ENCODE data around the gene JAML.

The JAML gene

GRCh38 chr11:118231461-118231860 is 6.7 kb upstream of the JAML start:
- FAIRE-seq (no peak), DNase-seq (ENCODE audit: insufficient read length, low spot score) (no peak)
- no peak for TF ChIP-seq POLR2A (IDR thresholded peaks at IDR 0.05; ENCODE audit: low read depth, low read length)

DNA sequence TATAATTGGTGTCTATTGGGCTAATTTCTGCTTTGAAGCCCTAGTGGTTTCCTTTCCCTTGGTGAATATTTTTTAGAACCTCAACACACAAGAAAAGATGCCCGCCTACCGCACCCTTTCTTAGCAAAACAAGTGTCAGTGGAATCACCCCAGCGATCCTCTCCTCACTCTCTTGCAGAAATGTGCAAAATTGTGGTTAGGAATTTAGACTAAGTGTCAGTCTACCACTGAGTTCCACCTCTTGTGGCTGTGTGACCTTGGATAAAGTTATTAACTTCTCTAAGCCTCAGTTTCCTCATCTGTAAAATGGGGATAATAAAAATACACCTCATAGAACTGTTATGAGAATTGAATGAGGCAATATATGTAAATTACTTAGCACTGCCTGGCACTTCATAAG is 5.3 kb upstream of the JAML start:
- no peak for FAIRE-seq

DNA sequence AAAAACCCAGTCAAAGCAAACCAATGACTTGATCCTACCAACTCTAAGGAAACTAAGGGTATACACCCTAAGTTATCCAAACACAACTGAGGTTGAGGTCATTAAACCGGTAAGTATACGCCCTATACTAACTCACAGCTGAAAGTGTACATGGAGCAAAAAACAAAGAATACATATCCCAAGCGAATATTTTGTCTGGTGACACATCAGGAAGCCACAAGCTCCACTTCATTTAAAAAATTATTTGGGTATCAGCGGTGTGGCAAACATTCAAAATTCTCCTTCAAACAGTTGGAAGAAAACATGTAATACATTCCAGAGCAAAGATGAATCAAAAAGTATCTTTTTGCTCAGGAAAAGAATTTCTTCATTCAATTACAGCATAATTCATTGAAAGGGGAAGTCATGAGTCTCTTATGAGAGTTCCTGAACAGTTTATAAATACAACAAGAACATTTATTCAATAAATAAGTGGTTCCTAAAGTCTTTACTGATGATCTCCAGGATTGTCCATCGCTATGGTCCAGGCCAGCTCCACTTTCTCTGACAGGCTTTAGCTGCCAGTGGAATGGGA is 4.5 kb upstream of the JAML start:
- no peak for DNase-seq (ENCODE audit: insufficient read length, low spot score)

More for the DNA sequence above, 5.3 kb upstream of the JAML start:
- no peak for DNase-seq (ENCODE audit: insufficient read length, low spot score)
- no peak for TF ChIP-seq POLR2A (IDR thresholded peaks at IDR 0.05; ENCODE audit: low read depth, low read length)

GRCh38 chr11:118227865-118228785 is 3.3 kb upstream of the JAML start:
- no peak for DNase-seq (ENCODE audit: insufficient read length, low spot score)
- FAIRE-seq, result no peak
- TF ChIP-seq POLR2A (IDR thresholded peaks at IDR 0.05; ENCODE audit: low read depth, low read length), result no peak

More for the DNA sequence above, 4.5 kb upstream of the JAML start:
- FAIRE-seq, result no peak
- no peak for TF ChIP-seq POLR2A (IDR thresholded peaks at IDR 0.05; ENCODE audit: low read depth, low read length)

GRCh38 chr11:118226781-118227180 is 2.0 kb upstream of the JAML start:
- FAIRE-seq (no peak), DNase-seq (ENCODE audit: insufficient read length, low spot score) (no peak)
- no peak for TF ChIP-seq POLR2A (IDR thresholded peaks at IDR 0.05; ENCODE audit: low read depth, low read length)

DNA sequence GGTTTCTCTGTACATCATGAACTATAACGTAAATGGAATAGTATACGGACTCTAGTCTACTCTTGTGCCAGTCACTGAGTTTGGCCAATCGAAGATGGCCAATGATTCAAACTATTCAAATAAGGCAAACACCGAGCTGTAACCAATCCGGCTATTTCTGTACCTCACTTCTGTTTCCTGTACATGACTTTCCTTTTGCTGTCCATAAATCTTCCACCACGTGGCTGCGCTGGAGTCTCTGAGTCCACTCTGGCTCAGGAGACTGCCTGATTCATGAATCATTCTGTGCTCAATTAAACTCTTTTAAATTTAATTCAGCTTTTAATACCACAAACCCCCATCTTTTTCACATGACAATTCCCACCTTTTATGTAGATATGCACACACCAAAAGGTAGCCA is 1.5 kb upstream of the JAML start:
- no peak for TF ChIP-seq POLR2A (IDR thresholded peaks at IDR 0.05; ENCODE audit: low read depth, low read length)
- DNase-seq (ENCODE audit: insufficient read length, low spot score) (no peak), FAIRE-seq (no peak)

DNA sequence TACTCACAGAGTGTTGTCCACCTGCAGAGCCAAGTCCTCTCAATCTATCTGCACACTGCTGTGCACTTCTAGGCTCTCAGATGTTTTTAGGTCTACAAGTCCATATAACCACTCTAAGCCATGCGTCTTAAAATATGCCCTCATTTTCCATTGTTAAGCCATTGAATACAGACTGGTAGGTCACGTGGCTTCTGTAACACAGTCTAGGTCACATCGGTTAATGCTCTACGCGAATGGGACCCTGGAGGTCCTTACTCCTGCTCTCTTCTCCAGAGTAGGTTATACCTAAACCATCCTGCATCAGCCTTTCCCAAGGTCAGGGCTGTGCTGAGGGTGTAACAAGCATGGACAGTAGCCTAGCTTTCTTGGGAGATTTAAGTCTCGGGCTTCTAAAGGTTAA is 819 bp downstream of the JAML start:
- DNase-seq (ENCODE audit: insufficient read length, low spot score) (no peak), FAIRE-seq (no peak)
- no peak for TF ChIP-seq POLR2A (IDR thresholded peaks at IDR 0.05; ENCODE audit: low read depth, low read length)

GRCh38 chr11:118223570-118223969 is 1.2 kb downstream of the JAML start:
- no peak for FAIRE-seq
- no peak for DNase-seq (ENCODE audit: insufficient read length, low spot score)
- no peak for TF ChIP-seq POLR2A (IDR thresholded peaks at IDR 0.05; ENCODE audit: low read depth, low read length)

DNA sequence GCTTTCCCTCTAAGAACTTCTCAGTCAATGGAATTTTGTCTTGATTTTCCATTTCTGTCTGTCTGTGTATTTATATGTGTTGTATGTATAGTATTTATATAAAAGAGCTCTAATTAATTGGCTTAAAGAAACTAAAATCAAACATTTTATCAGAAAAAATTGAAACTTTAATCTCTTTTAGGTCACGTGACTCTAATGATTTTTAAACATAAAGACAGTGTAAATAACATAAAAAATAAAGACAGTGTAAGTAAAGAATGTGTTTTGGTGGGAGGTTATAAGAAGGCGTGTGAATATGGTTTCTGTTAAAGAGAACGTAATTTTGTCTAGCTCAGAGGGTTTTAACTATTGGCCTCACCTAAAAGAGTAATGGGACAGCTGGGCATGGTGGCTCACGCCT is 2.4 kb downstream of the JAML start:
- DNase-seq (ENCODE audit: insufficient read length, low spot score) (no peak), FAIRE-seq (no peak)
- no peak for TF ChIP-seq POLR2A (IDR thresholded peaks at IDR 0.05; ENCODE audit: low read depth, low read length)

GRCh38 chr11:118221419-118221818 is 3.4 kb downstream of the JAML start:
- FAIRE-seq (no peak), DNase-seq (ENCODE audit: insufficient read length, low spot score) (no peak)
- no peak for TF ChIP-seq POLR2A (IDR thresholded peaks at IDR 0.05; ENCODE audit: low read depth, low read length)

DNA sequence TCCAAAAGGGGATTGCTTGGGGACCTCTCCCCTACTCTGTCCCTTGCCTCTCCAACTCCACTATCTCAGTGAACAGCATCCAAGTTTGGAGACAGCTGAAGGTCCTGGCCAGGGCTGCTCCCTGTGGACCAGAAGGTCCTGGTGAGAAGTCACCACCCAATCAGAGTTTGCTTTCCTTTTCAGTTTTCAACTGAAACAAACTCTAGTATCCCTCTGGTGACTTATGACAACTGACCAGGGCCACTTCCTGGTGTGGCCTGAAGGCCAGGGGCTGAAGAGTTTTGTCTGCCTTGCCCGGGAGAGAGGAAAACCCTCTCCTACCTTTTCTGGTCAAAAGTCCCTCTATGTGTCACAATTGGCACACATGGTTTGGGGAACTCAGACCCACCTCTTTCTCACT is 5.1 kb downstream of the JAML start:
- no peak for DNase-seq (ENCODE audit: insufficient read length, low spot score)
- TF ChIP-seq POLR2A (IDR thresholded peaks at IDR 0.05; ENCODE audit: low read depth, low read length), result no peak
- FAIRE-seq, result no peak

DNA sequence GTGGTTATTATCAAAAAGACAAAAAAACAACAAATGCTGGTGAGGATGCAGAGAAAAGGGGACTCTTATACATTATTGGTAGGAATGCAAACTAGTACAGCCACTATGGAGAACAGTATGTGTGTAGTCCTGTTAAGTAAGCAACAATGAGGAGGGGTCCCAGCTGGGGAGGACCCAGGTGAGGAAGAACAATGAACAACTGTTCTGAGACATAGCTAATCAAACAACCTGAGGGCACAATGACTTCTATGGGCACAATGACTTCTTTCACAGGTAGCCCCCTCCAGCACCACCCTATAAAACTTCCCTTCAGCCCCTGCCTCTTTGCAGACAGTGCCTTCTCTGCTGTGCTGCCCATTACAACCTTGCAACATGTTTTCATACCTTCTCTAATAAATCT is 5.6 kb downstream of the JAML start:
- FAIRE-seq (no peak), DNase-seq (ENCODE audit: insufficient read length, low spot score) (no peak)
- no peak for TF ChIP-seq POLR2A (IDR thresholded peaks at IDR 0.05; ENCODE audit: low read depth, low read length)

- FAIRE-seq, result no peak
Measured at GRCh38 chr11:118217575-118217974, 7.2 kb downstream of the JAML start.

DNA sequence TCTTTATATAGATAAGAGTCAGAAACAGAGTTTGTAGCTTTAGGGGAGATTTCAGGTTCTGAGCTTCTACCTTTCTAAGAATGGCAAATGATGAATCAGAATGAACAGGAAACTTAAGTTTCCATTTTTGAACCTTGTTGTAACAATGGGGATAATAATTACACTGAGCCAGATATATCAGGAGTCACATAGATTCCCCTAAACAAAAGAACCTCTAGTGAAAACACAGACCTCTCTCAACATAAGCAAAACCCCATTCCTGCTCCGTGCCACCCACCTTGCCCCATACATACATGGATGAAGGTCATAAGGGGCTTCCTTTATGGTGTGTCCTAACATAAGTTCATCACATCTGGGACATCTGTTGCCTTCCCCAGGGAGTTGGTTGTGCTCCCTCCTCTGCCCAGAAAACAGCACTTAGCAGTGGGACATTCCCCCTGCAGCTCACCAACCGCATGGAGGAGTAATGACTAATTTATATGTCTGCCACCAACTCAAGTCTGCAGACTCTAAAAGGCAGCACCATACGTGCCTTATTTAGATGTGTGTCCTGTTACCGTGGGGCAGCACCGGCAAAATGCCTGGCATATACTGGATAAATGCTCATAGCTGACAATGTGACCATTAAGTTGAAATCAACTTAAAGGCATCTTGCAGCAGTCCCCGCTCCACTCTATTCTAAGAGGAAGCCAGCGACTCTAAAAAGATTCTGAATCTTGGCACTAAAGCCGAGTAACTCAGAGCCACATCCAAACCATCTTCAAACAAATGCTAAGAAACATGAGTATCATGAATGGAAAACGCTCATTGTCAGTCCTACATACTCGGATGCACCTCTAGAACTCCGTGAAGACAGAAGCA is 8.0 kb downstream of the JAML start:
- DNase-seq (ENCODE audit: insufficient read length, low spot score) (no peak), FAIRE-seq (no peak)
- TF ChIP-seq POLR2A (IDR thresholded peaks at IDR 0.05; ENCODE audit: low read depth, low read length), result no peak

More at GRCh38 chr11:118217575-118217974, 7.2 kb downstream of the JAML start:
- DNase-seq (ENCODE audit: insufficient read length, low spot score), result no peak
- no peak for TF ChIP-seq POLR2A (IDR thresholded peaks at IDR 0.05; ENCODE audit: low read depth, low read length)

All from H54 (cell line).